Measurements from ENCODE around the gene KRCC1. TPM values are rescaled to one million over a fixed set of nuclear protein-coding genes. Genes with fewer than 3 reads are reported as not detected.

KRCC1 gene
- total and polyA plus RNA-seq, 9 of the 15 experiments (the other 6 are each of a cell fraction or from before 2014, with no cell fraction given) = 1.9 to 6.0 (median 2.2) TPM

GRCh38 chr2:88016086-88016959 lies 39.3 kb downstream of the KRCC1 start, which contains the start of gene RNU2-63P (continued):
- TF ChIP-seq, protein P1, sequence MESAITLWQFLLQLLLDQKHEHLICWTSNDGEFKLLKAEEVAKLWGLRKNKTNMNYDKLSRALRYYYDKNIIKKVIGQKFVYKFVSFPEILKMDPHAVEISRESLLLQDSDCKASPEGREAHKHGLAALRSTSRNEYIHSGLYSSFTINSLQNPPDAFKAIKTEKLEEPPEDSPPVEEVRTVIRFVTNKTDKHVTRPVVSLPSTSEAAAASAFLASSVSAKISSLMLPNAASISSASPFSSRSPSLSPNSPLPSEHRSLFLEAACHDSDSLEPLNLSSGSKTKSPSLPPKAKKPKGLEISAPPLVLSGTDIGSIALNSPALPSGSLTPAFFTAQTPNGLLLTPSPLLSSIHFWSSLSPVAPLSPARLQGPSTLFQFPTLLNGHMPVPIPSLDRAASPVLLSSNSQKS (CRISPR knock-in tag; IDR thresholded peaks at IDR 0.05) = peak; percentile 79; the same call in 1 of the 2 replicates
- TF ChIP-seq TRIM24 (IDR thresholded peaks at IDR 0.05) (0 out of 4 replicates have a peak, but pooled peaks of 1 of the 2 experiments have one; percentile 11), PTBP1 (IDR thresholded peaks at IDR 0.05; ENCODE audit: low read depth, low read length) (peak; percentile 75; the same call in 1 of the 2 replicates), STAT5A (IDR thresholded peaks at IDR 0.05; ENCODE audit: borderline replicate concordance, low read length) (peak; percentile 94), ZNF431 (CRISPR knock-in tag; IDR thresholded peaks at IDR 0.05) (peak; percentile 59; the same call in 1 of the 2 replicates), POLR2G (IDR thresholded peaks at IDR 0.05; ENCODE audit: low read depth, low read length) (peak; percentile 84), CBFB (CRISPR knock-in tag; IDR thresholded peaks at IDR 0.05) (no peak), KDM5B (IDR thresholded peaks at IDR 0.05; ENCODE audit: insufficient replicate concordance, low read depth, low read length) (peak; percentile 98), NCOA6 (IDR thresholded peaks at IDR 0.05) (peak; percentile 43; the same call in 1 of the 2 replicates), PHF21A (IDR thresholded peaks at IDR 0.05; ENCODE audit: borderline replicate concordance, low read depth) (no peak), NFIC (IDR thresholded peaks at IDR 0.05) (peak; percentile 73), CBX1 (IDR thresholded peaks at IDR 0.05; ENCODE audit: low read depth) (peak; percentile 100), SP1 (CRISPR knock-in tag; IDR thresholded peaks at IDR 0.05) (peak; percentile 77), NFXL1 (CRISPR knock-in tag; IDR thresholded peaks at IDR 0.05) (peak; percentile 96), ZNF57 (CRISPR knock-in tag; IDR thresholded peaks at IDR 0.05) (peak; percentile 86; the same call in 1 of the 2 replicates), ZBTB8A (IDR thresholded peaks at IDR 0.05; ENCODE audit: partially characterized antibody) (peak; percentile 62), NELFE (IDR thresholded peaks at IDR 0.05; ENCODE audit: insufficient read depth, insufficient read length) (peak; percentile 72), MEF2A (IDR thresholded peaks at IDR 0.05; ENCODE audit: control insufficient read depth, low read depth, low read length) (peak; percentile 86), SUPT5H (IDR thresholded peaks at IDR 0.05) (peak; percentile 100), SRSF9 (IDR thresholded peaks at IDR 0.05; ENCODE audit: borderline replicate concordance, low read depth, low read length) (no peak), KLF10 (CRISPR knock-in tag; IDR thresholded peaks at IDR 0.05) (peak; percentile 96)
- TF ChIP-seq, protein P2, sequence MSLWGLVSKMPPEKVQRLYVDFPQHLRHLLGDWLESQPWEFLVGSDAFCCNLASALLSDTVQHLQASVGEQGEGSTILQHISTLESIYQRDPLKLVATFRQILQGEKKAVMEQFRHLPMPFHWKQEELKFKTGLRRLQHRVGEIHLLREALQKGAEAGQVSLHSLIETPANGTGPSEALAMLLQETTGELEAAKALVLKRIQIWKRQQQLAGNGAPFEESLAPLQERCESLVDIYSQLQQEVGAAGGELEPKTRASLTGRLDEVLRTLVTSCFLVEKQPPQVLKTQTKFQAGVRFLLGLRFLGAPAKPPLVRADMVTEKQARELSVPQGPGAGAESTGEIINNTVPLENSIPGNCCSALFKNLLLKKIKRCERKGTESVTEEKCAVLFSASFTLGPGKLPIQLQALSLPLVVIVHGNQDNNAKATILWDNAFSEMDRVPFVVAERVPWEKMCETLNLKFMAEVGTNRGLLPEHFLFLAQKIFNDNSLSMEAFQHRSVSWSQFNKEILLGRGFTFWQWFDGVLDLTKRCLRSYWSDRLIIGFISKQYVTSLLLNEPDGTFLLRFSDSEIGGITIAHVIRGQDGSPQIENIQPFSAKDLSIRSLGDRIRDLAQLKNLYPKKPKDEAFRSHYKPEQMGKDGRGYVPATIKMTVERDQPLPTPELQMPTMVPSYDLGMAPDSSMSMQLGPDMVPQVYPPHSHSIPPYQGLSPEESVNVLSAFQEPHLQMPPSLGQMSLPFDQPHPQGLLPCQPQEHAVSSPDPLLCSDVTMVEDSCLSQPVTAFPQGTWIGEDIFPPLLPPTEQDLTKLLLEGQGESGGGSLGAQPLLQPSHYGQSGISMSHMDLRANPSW (CRISPR knock-in tag; IDR thresholded peaks at IDR 0.05) = no peak; the same call in 1 of the 2 replicates
- TF ChIP-seq, protein P3, sequence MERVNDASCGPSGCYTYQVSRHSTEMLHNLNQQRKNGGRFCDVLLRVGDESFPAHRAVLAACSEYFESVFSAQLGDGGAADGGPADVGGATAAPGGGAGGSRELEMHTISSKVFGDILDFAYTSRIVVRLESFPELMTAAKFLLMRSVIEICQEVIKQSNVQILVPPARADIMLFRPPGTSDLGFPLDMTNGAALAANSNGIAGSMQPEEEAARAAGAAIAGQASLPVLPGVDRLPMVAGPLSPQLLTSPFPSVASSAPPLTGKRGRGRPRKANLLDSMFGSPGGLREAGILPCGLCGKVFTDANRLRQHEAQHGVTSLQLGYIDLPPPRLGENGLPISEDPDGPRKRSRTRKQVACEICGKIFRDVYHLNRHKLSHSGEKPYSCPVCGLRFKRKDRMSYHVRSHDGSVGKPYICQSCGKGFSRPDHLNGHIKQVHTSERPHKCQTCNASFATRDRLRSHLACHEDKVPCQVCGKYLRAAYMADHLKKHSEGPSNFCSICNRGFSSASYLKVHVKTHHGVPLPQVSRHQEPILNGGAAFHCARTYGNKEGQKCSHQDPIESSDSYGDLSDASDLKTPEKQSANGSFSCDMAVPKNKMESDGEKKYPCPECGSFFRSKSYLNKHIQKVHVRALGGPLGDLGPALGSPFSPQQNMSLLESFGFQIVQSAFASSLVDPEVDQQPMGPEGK (CRISPR knock-in tag; IDR thresholded peaks at IDR 0.05; ENCODE audit: borderline replicate concordance) = peak; percentile 95; the same call in 1 of the 2 replicates
